Transverse colon (tissue), 4 donors: ENCODE measurements around the gene TRAK1. TPM values are rescaled to one million over a fixed set of nuclear protein-coding genes. Genes with fewer than 3 reads are reported as not detected.
A peak's percentile ranks its signal among the peaks of the same experiment; 100 is the strongest.

Experiments
- DNase-seq: peaks from one replicate; pipeline ENCODE4 v3.0.0-alpha.2; 2019
- H3K27ac ChIP-seq, 4 donors: fragments of 200-600 bp; sonication (generic); 2 replicates each; pipeline ENCODE4 v1.5.1; 2016 to 2018; ENCODE audit warnings: inconsistent platforms in 4 of 4
- H3K27me3 ChIP-seq: fragments of 200-600 bp; sonication (generic); 2 replicates; pipeline ENCODE4 v1.5.1; 2017; ENCODE audit warnings: inconsistent platforms
- H3K36me3 ChIP-seq, 4 donors: fragments of 200-600 bp; sonication (generic); 2 replicates each; pipeline ENCODE4 v1.5.1; 2017 to 2019; ENCODE audit warnings: inconsistent platforms in 4 of 4
- H3K4me1 ChIP-seq, 4 donors: fragments of 200-600 bp; sonication (generic); 2 replicates each; pipeline ENCODE4 v1.5.1; 2017 to 2020; ENCODE audit warnings: inconsistent platforms in 4 of 4
- H3K4me3 ChIP-seq, 4 donors: fragments of 200-600 bp; sonication (generic); 1 replicate in 1 of 4; 2 replicates in 3 of 4; pipeline versions ENCODE4 v1.5.1 to v1.6.1; 2017 to 2019; ENCODE audit warnings: inconsistent platforms in 4 of 4
- H3K9me3 ChIP-seq, 2 donors: fragments of 200-600 bp; sonication (generic); 2 replicates each; pipeline ENCODE4 v1.5.1; 2017 to 2019; ENCODE audit warnings: inconsistent platforms in 2 of 2
- CTCF ChIP-seq, 5 experiments: fragments of 200-600 bp in 3 of 5; fragments of 450-650 bp in 2 of 5; sonication (generic) in 3 of 5; IDR thresholded peaks; 1 replicate in 2 of 5; 2 replicates in 3 of 5; pipeline ENCODE4 v1.5.1; 2016 to 2017; ENCODE audit warnings: antibody characterized with exemption in 5 of 5, inconsistent platforms in 3 of 5, mild to moderate bottlenecking in 2 of 5, moderate library complexity in 1 of 5
- EP300 ChIP-seq: sonication (generic); formaldehyde crosslinking; IDR thresholded peaks from one replicate; pipeline ENCODE4 v1.6.1; 2017; ENCODE audit warnings: antibody characterized with exemption, low read depth
- POLR2A ChIP-seq: fragments of 450-650 bp; IDR thresholded peaks from one replicate; pipeline ENCODE4 v1.6.1; 2016; ENCODE audit warnings: antibody characterized with exemption, mild to moderate bottlenecking, moderate library complexity
- POLR2AphosphoS5 ChIP-seq, 3 donors: sonication (generic); formaldehyde crosslinking; IDR thresholded peaks; one replicate each; pipeline ENCODE4 v1.6.1; 2016; ENCODE audit warnings: antibody characterized with exemption in 3 of 3
- WGBS, 2 donors: methylation state at CpG; one replicate each; pipeline ENCODE4 v1.1.5; 2018; ENCODE audit warnings: low coverage in 1 of 2; 5-methylcytosine and 5-hydroxymethylcytosine counted together
- in situ Hi-C, 4 donors: fragments of 200-750 bp; cut with MboI; loops; one replicate each; pipeline versions ENCODE4 v1.15.0 to v1.15.1; 2017; ENCODE audit warnings: low sequenced_read_pairs in 3 of 4, low pct_ligation_motif_present in 1 of 4, low pct_unique_long_range_greater_than_20kb in 1 of 4
- intact Hi-C: fragments of 100-400 bp; cut with DNase I; formaldehyde crosslinking; loops from one replicate; pipeline ENCODE4 v1.15.1; 2023; ENCODE audit warnings: low total_unique reads
- total RNA-seq, 4 donors: library from RNA; depleted of rRNA; stranded (reverse); fragments of >200 nt; gene quantifications; one replicate each; pipeline ENCODE4 v1.1.0, GENCODE V29; 2016

The TRAK1 gene
- total RNA-seq, 4 donors from 2014 or later: 91.7 to 247 (median 115) TPM

GRCh38 chr3:42098171-42098570 lies 7.0 kb downstream of the TRAK1 start:
- WGBS, 2 donors: 58 to 83% methylated on average over 3 to 6 of the region's 6 CpGs
- H3K9me3 ChIP-seq: no peaks in the 10 kb centered on the region
- no peaks in the 10 kb centered on the region for H3K36me3 ChIP-seq
- intact Hi-C loops: loop anchor here (2.0 kb wide), 1 partner anchor 201 kb away; no protein-coding TSS in a partner anchor
- no peak overlapping the region for H3K4me3 ChIP-seq
- in situ Hi-C loops: loop anchor here in 2 of 4 donors (10.0 kb wide), 1 partner anchor 203 kb away; no protein-coding TSS in a partner anchor
- H3K4me1 ChIP-seq: peaks cover 5 to 30% (median 13%) of the 10 kb centered on the region in 4 donors
- TF ChIP-seq EP300 (no peak), CTCF (IDR thresholded peaks at IDR 0.05) (no peak), POLR2A (no peak)
- no peak for DNase-seq
- peak overlapping the region in 1 of 4 donors; percentile 10 for H3K27ac ChIP-seq
- no peaks in the 10 kb centered on the region for H3K27me3 ChIP-seq

- Histone ChIP-seq H3K4me1 (peaks cover 5 to 29% (median 13%) of the 10 kb centered on the region in 4 donors), H3K27ac (peak overlapping the region; percentile 5 to 37 (median 11)), H3K9me3 (no peaks in the 10 kb centered on the region), H3K36me3 (no peaks in the 10 kb centered on the region), H3K27me3 (no peaks in the 10 kb centered on the region), H3K4me3 (no peak overlapping the region)
- in situ Hi-C loops: loop anchor here in 2 of 4 donors (10.0 kb wide), 1 partner anchor 204 kb away; no protein-coding TSS in a partner anchor
- intact Hi-C loops: loop anchor here (2.0 kb wide), 1 partner anchor 202 kb away; no protein-coding TSS in a partner anchor
- DNase-seq: no peak
- 71 to 80% methylated on average over 6 to 19 of the region's 19 CpGs for WGBS, 2 donors
- TF ChIP-seq POLR2AphosphoS5 (IDR thresholded peaks at IDR 0.05): no peak
- TF ChIP-seq CTCF (IDR thresholded peaks at IDR 0.05): no peak
- no peak for TF ChIP-seq EP300
- no peak for TF ChIP-seq POLR2A
Measured at GRCh38 chr3:42099020-42099765, 8.0 kb downstream of the TRAK1 start.

- Histone ChIP-seq H3K27ac (peak overlapping the region; percentile 10 to 40 (median 27)), H3K4me3 (no peak overlapping the region), H3K27me3 (no peaks in the 10 kb centered on the region), H3K9me3 (no peaks in the 10 kb centered on the region), H3K4me1 (peaks cover 5 to 29% (median 13%) of the 10 kb centered on the region in 4 donors), H3K36me3 (no peaks in the 10 kb centered on the region)
- in situ Hi-C loops (loop anchor here in 2 of 4 donors (25.0 kb wide), 2 partner anchors 189 to 336 kb away; no protein-coding TSS in a partner anchor), intact Hi-C loops (no loop called here)
- 68 to 83% methylated on average over 1 to 4 of the region's 4 CpGs for WGBS, 2 donors
- no peak for DNase-seq
- TF ChIP-seq CTCF (IDR thresholded peaks at IDR 0.05) (no peak), EP300 (no peak), POLR2AphosphoS5 (IDR thresholded peaks at IDR 0.05) (no peak), POLR2A (no peak)
Measured at GRCh38 chr3:42101048-42101447, 9.9 kb downstream of the TRAK1 start.

GRCh38 chr3:42101481-42101880 lies 10.3 kb downstream of the TRAK1 start:
- H3K9me3 ChIP-seq: no peaks in the 10 kb centered on the region
- in situ Hi-C loops (loop anchor here in 2 of 4 donors (25.0 kb wide), 2 partner anchors 189 to 336 kb away; no protein-coding TSS in a partner anchor), intact Hi-C loops (no loop called here)
- no peak for DNase-seq
- peak overlapping the region in 3 of 4 donors; percentile 10 to 40 (median 27) for H3K27ac ChIP-seq
- no peak for TF ChIP-seq CTCF (IDR thresholded peaks at IDR 0.05)
- no peak for TF ChIP-seq EP300
- TF ChIP-seq POLR2AphosphoS5 (IDR thresholded peaks at IDR 0.05): no peak
- no peak for TF ChIP-seq POLR2A
- H3K4me1 ChIP-seq: peaks cover 5 to 29% (median 13%) of the 10 kb centered on the region in 4 donors
- H3K4me3 ChIP-seq: no peak overlapping the region
- H3K27me3 ChIP-seq: no peaks in the 10 kb centered on the region
- 60 to 73% methylated on average over 1 of the region's 1 CpG for WGBS, 2 donors
- no peaks in the 10 kb centered on the region for H3K36me3 ChIP-seq
